ENCODE measurements around the gene POU6F1. TPM values are rescaled to one million over a fixed set of nuclear protein-coding genes. Genes with fewer than 3 reads are reported as not detected.

The POU6F1 gene
- polyA plus RNA-seq, 3 donors, result 0.65 to 5.2 TPM; not detected in 1

GRCh38 chr12:51183349-51183748 is 34.5 kb downstream of the POU6F1 start:
- Histone ChIP-seq H2AFZ (ENCODE audit: insufficient read depth, low read depth, low read length, poor library complexity, severe bottlenecking) (no peak overlapping the region), H3K27me3 (ENCODE audit: control insufficient read depth in 2 of 2, insufficient read depth in 2 of 2, low read length in 2 of 2) (no peaks in the 10 kb centered on the region), H3K36me3 (replicated peaks in 1 of 2; ENCODE audit: control insufficient read depth in 1 of 2, insufficient read depth in 2 of 2, low read length in 2 of 2) (no peaks in the 10 kb centered on the region), H3K4me2 (replicated peaks; ENCODE audit: extremely low read depth, low read length, poor library complexity, severe bottlenecking) (no peak overlapping the region), H3K9me3 (replicated peaks in 1 of 2; ENCODE audit: control insufficient read depth in 1 of 2, insufficient read depth in 1 of 2, low read length in 2 of 2) (no peaks in the 10 kb centered on the region), H3K9ac (ENCODE audit: insufficient read depth, low read length, poor library complexity, severe bottlenecking) (no peak overlapping the region), H3K4me3 (replicated peaks in 1 of 3; ENCODE audit: low read depth in 2 of 3, low read length in 3 of 3) (no peak overlapping the region), H3K79me2 (ENCODE audit: insufficient read depth, low read length) (no peaks in the 10 kb centered on the region), H3K4me1 (ENCODE audit: control insufficient read depth in 1 of 2, insufficient read depth in 2 of 2, low read length in 2 of 2) (no peaks in the 10 kb centered on the region), H3K27ac (ENCODE audit: low read depth in 1 of 2, low read length in 2 of 2) (no peak overlapping the region), H4K20me1 (ENCODE audit: insufficient read depth, low read length) (no peaks in the 10 kb centered on the region)
- H3K36me3 Mint-ChIP-seq, result no peaks in the 10 kb centered on the region
- TF ChIP-seq CTCF (IDR thresholded peaks at IDR 0.05), result no peak
- no peak overlapping the region for H3K27ac Mint-ChIP-seq
- H3K4me3 Mint-ChIP-seq, result no peak overlapping the region
- DNase-seq, result no peak
- intact Hi-C loops (cut with micrococcal nuclease), result no loop called here
- H3K4me1 Mint-ChIP-seq, result no peaks in the 10 kb centered on the region
- peaks cover 0 to 4% (median 0%) of the 10 kb centered on the region in 3 donors for H3K27me3 Mint-ChIP-seq (ENCODE audit: low read depth in 3 of 3)
- peaks cover 0 to 3% (median 0%) of the 10 kb centered on the region in 7 donors for H3K9me3 Mint-ChIP-seq
- 96% methylated on average over 2 of the region's 3 CpGs for WGBS (ENCODE audit: insufficient coverage)

- no peak for TF ChIP-seq CTCF (IDR thresholded peaks at IDR 0.05)
- Histone ChIP-seq H3K9me3 (replicated peaks in 1 of 2; ENCODE audit: control insufficient read depth in 1 of 2, insufficient read depth in 1 of 2, low read length in 2 of 2) (no peaks in the 10 kb centered on the region), H3K4me3 (replicated peaks in 1 of 3; ENCODE audit: low read depth in 2 of 3, low read length in 3 of 3) (no peak overlapping the region), H3K4me2 (replicated peaks; ENCODE audit: extremely low read depth, low read length, poor library complexity, severe bottlenecking) (no peak overlapping the region), H3K9ac (ENCODE audit: insufficient read depth, low read length, poor library complexity, severe bottlenecking) (no peak overlapping the region), H2AFZ (ENCODE audit: insufficient read depth, low read depth, low read length, poor library complexity, severe bottlenecking) (no peak overlapping the region), H3K27ac (ENCODE audit: low read depth in 1 of 2, low read length in 2 of 2) (no peak overlapping the region), H3K79me2 (ENCODE audit: insufficient read depth, low read length) (no peaks in the 10 kb centered on the region), H3K36me3 (replicated peaks in 1 of 2; ENCODE audit: control insufficient read depth in 1 of 2, insufficient read depth in 2 of 2, low read length in 2 of 2) (no peaks in the 10 kb centered on the region), H3K4me1 (ENCODE audit: control insufficient read depth in 1 of 2, insufficient read depth in 2 of 2, low read length in 2 of 2) (no peaks in the 10 kb centered on the region), H4K20me1 (ENCODE audit: insufficient read depth, low read length) (no peaks in the 10 kb centered on the region), H3K27me3 (ENCODE audit: control insufficient read depth in 2 of 2, insufficient read depth in 2 of 2, low read length in 2 of 2) (no peaks in the 10 kb centered on the region)
- no CpG with 5 or more reads among the region's 5 CpGs for WGBS (ENCODE audit: insufficient coverage)
- Mint-ChIP-seq H3K27me3 (ENCODE audit: low read depth in 3 of 3) (peaks cover 0 to 4% (median 0%) of the 10 kb centered on the region in 3 donors), H3K36me3 (no peaks in the 10 kb centered on the region), H3K27ac (no peak overlapping the region), H3K9me3 (peaks cover 0 to 2% (median 0%) of the 10 kb centered on the region in 7 donors), H3K4me1 (no peaks in the 10 kb centered on the region), H3K4me3 (no peak overlapping the region)
- intact Hi-C loops (cut with micrococcal nuclease), result no loop called here
- no peak for DNase-seq
Measured at GRCh38 chr12:51181558-51181957, 36.3 kb downstream of the POU6F1 start.

All from CD14-positive monocyte (primary cell).